MV-4-11 (cell line): Measurements from ENCODE around the gene PIP5K1B.
A peak's percentile ranks its signal among the peaks of the same experiment; 100 is the strongest.
"Not testable (repeated sequence)": the region's sequence is repeated elsewhere in the genome, so short reads cannot be mapped to it uniquely, and the experiment has no call there.

Source experiments
- DNase-seq: peaks from one replicate; lab custom pipeline; 2025; lab: John Stamatoyannopoulos, UW

PIP5K1B gene

GRCh38 chr9:68986949-68987348 is 281.9 kb downstream of the PIP5K1B start:
- not testable (repeated sequence) for DNase-seq

GRCh38 chr9:68991457-68991856 is 286.4 kb downstream of the PIP5K1B start:
- DNase-seq: no peak

GRCh38 chr9:68995776-68996175 is 290.7 kb downstream of the PIP5K1B start:
- DNase-seq: peak; percentile 59

GRCh38 chr9:68996462-68996861 is 291.4 kb downstream of the PIP5K1B start:
- peak; percentile 74 for DNase-seq

- DNase-seq: no peak
Measured at GRCh38 chr9:68997666-68998065, 292.6 kb downstream of the PIP5K1B start.

- DNase-seq: no peak
Measured at GRCh38 chr9:68998385-68998784, 293.3 kb downstream of the PIP5K1B start.

GRCh38 chr9:68998812-68999211 is 293.8 kb downstream of the PIP5K1B start:
- DNase-seq: peak; percentile 38

GRCh38 chr9:68999393-69000105 is 294.5 kb downstream of the PIP5K1B start:
- peak; percentile 82 for DNase-seq

- DNase-seq: no peak
Measured at GRCh38 chr9:69001921-69002320, 296.9 kb downstream of the PIP5K1B start.

GRCh38 chr9:69003051-69003450 is 298.0 kb downstream of the PIP5K1B start:
- no peak for DNase-seq

GRCh38 chr9:69004836-69005235 is 299.8 kb downstream of the PIP5K1B start:
- DNase-seq: no peak

- DNase-seq: no peak
Measured at GRCh38 chr9:69009708-69010107, 304.7 kb downstream of the PIP5K1B start.

- peak; percentile 81 for DNase-seq
Measured at GRCh38 chr9:69012696-69013381, 307.8 kb downstream of the PIP5K1B start.

GRCh38 chr9:69013382-69013727 is 308.3 kb downstream of the PIP5K1B start:
- no peak for DNase-seq

GRCh38 chr9:69014013-69014412 is 309.0 kb downstream of the PIP5K1B start, which contains the start of gene PRKACG:
Gene PRKACG, minus strand, starts transcription at chr9:69014113. Its CDS starts 21 bp downstream, at chr9:69014092.
- DNase-seq: no peak

- no peak for DNase-seq
Measured at GRCh38 chr9:69016191-69017096, 311.4 kb downstream of the PIP5K1B start.

- DNase-seq: no peak
Measured at GRCh38 chr9:69018737-69019136, 313.7 kb downstream of the PIP5K1B start.

- DNase-seq: no peak
Measured at GRCh38 chr9:69019808-69020207, 314.8 kb downstream of the PIP5K1B start.

- no peak for DNase-seq
Measured at GRCh38 chr9:69020301-69021145, 315.5 kb downstream of the PIP5K1B start.

GRCh38 chr9:69023650-69024049 is 318.6 kb downstream of the PIP5K1B start:
- no peak for DNase-seq

GRCh38 chr9:69027355-69028097 is 322.5 kb downstream of the PIP5K1B start:
- DNase-seq: peak; percentile 49
